ENCODE results near the gene ACVR2B.
A peak's percentile ranks its signal among the peaks of the same experiment; 100 is the strongest.

The ACVR2B gene

DNA sequence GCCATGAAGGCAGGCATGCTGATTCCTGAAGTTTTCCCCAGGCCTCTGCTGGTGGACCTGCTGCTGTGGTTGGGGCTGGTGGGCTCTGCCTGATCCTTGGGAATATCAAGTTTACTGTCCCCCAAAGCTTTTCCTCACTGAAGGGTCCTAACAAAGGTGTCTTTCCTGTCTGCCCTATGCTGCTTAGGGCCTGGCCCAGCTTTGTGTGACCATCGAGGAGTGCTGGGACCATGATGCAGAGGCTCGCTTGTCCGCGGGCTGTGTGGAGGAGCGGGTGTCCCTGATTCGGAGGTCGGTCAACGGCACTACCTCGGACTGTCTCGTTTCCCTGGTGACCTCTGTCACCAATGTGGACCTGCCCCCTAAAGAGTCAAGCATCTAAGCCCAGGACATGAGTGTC, 29.3 kb downstream of the ACVR2B start:
- DNase-seq (ENCODE audit: extremely low read depth, low read depth): no peak
- TF ChIP-seq, protein P1, sequence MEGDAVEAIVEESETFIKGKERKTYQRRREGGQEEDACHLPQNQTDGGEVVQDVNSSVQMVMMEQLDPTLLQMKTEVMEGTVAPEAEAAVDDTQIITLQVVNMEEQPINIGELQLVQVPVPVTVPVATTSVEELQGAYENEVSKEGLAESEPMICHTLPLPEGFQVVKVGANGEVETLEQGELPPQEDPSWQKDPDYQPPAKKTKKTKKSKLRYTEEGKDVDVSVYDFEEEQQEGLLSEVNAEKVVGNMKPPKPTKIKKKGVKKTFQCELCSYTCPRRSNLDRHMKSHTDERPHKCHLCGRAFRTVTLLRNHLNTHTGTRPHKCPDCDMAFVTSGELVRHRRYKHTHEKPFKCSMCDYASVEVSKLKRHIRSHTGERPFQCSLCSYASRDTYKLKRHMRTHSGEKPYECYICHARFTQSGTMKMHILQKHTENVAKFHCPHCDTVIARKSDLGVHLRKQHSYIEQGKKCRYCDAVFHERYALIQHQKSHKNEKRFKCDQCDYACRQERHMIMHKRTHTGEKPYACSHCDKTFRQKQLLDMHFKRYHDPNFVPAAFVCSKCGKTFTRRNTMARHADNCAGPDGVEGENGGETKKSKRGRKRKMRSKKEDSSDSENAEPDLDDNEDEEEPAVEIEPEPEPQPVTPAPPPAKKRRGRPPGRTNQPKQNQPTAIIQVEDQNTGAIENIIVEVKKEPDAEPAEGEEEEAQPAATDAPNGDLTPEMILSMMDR (IDR thresholded peaks at IDR 0.05; ENCODE audit: low read depth, low read length): no peak

DNA sequence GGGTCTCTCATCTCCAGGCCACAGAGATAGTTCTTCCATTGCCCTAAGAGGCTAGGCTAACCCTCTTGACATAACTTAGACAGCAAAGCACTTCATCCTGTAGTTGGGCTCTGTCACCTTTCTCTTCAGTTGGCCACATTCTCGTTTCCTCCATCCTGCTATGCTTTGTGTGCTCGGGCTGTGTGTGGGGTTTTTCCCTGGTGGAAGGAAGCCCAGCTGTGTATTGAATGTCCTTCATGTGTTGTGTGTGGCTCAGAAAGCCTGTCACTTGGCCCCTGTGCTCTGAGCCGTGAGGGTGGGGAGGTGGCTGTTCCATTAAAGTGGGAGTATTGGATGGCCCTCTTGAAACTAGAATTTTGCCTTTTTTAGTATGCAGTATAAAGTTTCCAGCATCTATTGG, 33.6 kb downstream of the ACVR2B start:
- TF ChIP-seq, protein P1 (IDR thresholded peaks at IDR 0.05; ENCODE audit: low read depth, low read length): no peak
- no peak for DNase-seq (ENCODE audit: extremely low read depth, low read depth)

DNA sequence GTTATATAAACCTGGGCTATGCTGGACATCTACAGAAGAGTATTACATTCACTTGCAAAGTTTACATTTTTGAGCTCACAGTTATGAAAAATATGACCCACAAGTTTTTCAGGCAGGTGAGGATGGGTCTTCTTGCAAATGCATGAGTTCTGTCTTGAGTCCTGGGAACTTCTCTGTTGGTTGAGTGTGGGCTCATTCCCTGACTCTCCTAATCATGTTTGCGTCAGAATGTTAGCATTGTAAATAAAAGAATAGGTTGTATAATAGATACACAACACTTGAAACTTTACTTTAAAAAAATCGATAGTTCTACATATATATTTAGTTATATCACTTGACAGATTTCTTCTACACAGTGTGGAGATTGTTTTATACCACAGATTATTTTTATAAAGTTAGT, 35.3 kb downstream of the ACVR2B start:
- TF ChIP-seq, protein P1 (IDR thresholded peaks at IDR 0.05; ENCODE audit: low read depth, low read length): no peak
- no peak for DNase-seq (ENCODE audit: extremely low read depth, low read depth)

DNA sequence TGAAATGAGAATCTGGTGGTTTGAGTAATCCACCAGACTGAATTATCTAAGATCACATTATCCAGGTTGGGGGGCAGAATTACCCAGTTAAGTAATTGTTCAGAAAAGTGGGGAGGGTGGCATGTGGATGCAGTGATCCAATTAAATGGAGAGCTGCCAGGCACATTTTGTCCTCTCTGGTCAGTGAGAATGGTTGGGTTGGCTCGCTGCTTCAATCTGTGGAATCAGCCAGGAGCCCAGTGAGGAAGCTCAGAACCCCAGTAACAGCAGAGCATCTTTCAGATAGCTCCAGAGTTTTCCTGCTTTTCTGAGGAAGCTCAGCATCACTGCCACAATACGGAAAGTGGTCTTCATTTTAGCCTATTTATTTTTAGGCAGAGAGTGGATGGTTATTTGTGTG, 36.1 kb downstream of the ACVR2B start:
- no peak for DNase-seq (ENCODE audit: extremely low read depth, low read depth)
- TF ChIP-seq, protein P1 (IDR thresholded peaks at IDR 0.05; ENCODE audit: low read depth, low read length): no peak

DNA sequence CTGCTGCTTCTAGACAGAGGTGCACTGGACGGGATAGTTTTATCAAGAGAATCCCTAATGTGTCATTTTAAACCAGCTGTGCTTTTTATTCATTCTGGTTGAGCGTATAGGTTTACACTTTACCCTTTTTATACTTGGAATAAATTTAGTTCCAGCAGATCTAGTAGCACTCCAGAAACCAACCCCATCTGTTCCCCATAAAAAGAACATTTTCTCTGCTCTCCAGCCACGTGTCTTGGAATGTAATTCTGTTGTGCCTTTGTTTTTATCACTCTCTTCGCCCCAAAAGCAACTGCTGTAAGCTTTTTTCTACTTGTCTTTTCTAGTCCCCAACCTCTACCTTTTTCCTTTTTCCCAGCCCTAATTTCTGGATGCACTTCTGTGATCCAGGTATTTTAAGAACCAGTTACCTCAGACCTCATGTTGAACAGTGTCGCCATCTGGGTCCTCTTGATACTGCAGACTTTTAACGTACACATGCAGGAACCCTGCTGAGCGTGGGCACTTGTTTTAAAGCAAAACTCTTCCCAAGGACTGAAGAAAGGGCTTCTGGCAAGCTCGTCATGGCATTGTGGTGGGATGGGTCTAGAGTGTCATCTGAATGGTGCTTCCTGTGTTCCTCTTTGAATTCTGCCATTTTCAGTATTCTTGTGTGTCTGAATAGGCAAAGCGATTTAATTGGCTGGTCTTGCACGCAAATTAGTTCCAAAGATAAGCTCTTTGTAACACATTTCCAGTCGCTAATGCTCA, 36.8 kb downstream of the ACVR2B start:
- TF ChIP-seq, protein P1 (IDR thresholded peaks at IDR 0.05; ENCODE audit: low read depth, low read length): no peak
- DNase-seq (ENCODE audit: extremely low read depth, low read depth): no peak

DNA sequence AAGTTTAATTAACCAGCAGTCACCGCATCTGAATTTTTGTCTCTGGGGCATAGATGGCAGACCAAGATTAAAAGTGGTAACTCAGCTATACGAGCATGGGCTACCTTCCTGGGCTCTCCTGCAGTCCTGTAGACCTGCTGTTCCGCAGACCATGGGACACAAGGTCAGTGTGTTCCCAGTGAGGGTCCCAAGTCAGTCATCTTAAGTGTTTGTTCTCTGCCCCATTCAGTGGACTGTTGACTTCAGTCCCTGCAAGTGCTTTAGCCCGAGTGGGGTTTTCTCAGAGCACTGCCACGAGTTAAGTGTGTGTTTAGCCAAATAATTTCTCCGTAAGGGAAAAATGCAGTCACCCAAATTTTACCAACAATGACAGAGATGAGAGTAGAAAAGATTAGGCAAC, 37.5 kb downstream of the ACVR2B start:
- TF ChIP-seq, protein P1 (IDR thresholded peaks at IDR 0.05; ENCODE audit: low read depth, low read length): no peak
- DNase-seq (ENCODE audit: extremely low read depth, low read depth): no peak

DNA sequence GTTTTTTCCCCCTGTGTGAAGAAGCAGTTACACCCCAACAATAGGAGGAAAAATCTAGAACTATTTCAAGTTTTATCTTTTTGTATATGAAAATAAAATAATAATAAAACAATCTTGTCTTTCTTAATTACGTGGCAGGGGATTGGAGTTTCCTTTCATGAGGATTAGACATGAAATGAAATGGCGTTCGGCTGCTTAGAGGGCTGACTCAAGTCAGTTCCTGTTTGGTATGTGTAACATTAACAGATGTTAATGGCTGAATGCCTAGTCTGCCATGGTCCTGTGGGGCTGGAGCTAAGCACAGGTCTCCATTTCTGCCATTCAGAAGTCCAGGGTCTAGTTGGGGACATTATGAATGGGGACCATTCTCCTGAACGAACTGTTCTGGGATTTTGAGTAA, 39.3 kb downstream of the ACVR2B start:
- TF ChIP-seq, protein P1 (IDR thresholded peaks at IDR 0.05; ENCODE audit: low read depth, low read length): no peak

More for the DNA sequence above, 39.3 kb downstream of the ACVR2B start:
- peak; percentile 23 for DNase-seq (ENCODE audit: extremely low read depth, low read depth)

Data from AG09319 (cell line).